ENCODE results near the gene IGSF22. TPM values are rescaled to one million over a fixed set of nuclear protein-coding genes. Genes with fewer than 3 reads are reported as not detected.

IGSF22 gene
- under 1 TPM in 1 of 2 donors, not detected in 1; 0.39 TPM for total RNA-seq

DNA sequence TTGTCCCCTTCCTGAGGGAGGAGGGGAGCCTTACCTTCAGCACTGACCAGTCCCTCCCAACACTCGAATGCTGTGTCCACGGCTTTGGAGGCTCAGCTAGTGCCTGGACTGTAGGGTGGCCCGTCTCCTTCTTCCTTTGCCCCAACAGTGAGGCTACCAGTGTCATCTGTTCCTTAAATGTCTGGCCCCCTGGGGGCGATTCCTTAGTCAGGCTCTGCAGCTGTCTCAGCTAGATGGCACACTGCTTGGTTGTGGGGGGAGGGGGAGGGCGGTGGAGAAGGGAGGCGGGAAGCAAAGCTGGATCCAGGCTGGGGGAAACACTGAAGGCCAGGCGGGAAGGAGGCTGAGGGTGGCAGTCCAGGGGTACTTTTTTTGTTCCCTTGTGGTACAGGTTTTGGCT, at the start of gene IGSF22:
Gene IGSF22, minus strand, starts transcription at position 149 of the 400 bp plus-strand sequence. CDS start 1,952 bp downstream, outside the sequence.
- DNase-seq (ENCODE audit: low spot score) = no peak
- Histone ChIP-seq H3K27ac (no peak within 1 kb of the TSS), H3K4me1 (peaks cover 0 to 14% of the 10 kb centered on the region in 2 donors), H3K4me3 (no peak within 1 kb of the TSS), H3K9me3 (no peaks in the 10 kb centered on the region), H3K27me3 (no peaks in the 10 kb centered on the region), H3K36me3 (no peaks in the 10 kb centered on the region)
- TF ChIP-seq, protein P1, sequence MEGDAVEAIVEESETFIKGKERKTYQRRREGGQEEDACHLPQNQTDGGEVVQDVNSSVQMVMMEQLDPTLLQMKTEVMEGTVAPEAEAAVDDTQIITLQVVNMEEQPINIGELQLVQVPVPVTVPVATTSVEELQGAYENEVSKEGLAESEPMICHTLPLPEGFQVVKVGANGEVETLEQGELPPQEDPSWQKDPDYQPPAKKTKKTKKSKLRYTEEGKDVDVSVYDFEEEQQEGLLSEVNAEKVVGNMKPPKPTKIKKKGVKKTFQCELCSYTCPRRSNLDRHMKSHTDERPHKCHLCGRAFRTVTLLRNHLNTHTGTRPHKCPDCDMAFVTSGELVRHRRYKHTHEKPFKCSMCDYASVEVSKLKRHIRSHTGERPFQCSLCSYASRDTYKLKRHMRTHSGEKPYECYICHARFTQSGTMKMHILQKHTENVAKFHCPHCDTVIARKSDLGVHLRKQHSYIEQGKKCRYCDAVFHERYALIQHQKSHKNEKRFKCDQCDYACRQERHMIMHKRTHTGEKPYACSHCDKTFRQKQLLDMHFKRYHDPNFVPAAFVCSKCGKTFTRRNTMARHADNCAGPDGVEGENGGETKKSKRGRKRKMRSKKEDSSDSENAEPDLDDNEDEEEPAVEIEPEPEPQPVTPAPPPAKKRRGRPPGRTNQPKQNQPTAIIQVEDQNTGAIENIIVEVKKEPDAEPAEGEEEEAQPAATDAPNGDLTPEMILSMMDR (IDR thresholded peaks at IDR 0.05) = no peak

DNA sequence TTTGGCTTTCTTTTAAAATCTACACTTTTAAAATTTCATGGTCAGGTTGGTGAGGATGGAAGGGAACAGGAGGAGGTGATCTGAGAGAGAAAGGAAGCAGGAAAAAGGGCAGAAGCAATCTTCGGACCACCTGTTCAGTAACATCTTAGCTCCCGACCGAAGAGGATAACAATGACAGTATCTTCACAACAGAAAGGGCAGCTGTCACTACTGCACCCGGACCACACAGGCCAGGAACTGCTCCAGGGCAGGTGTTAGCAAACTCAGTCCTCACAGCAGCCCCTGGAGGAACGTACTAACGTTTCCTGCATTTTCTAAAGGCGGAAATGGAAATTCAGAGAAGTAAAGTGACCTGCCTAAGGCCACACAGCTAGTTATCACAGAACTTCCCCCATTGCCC, 48.8 kb upstream of the IGSF22 start:
- Histone ChIP-seq H3K9me3 (no peaks in the 10 kb centered on the region), H3K4me1 (peaks cover 0 to 1% of the 10 kb centered on the region in 2 donors), H3K27ac (no peak overlapping the region), H3K27me3 (no peaks in the 10 kb centered on the region), H3K4me3 (no peak overlapping the region), H3K36me3 (no peaks in the 10 kb centered on the region)
- DNase-seq (ENCODE audit: low spot score) = no peak
- TF ChIP-seq, protein P1 (IDR thresholded peaks at IDR 0.05) = no peak

DNA sequence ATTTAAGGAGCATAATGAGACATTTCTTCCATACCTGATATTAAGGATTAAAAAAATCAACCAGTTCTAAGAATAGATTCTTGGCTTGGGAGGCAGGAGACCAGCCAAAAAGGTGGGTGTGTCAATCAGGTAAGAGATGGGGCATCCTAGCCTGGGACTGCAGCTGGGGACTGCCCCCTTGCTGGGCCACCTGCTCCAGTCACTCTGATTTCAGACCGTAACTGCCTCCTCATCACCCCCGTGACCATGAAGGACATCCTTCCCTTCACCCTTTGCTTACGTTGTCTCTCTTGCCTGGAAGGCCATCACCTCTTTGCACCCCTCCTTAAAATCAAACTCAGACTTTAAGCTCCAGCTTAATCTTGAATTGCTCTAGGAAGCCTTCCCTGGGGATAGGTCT, 47.7 kb upstream of the IGSF22 start:
- no peak for DNase-seq (ENCODE audit: low spot score)
- TF ChIP-seq, protein P1 (IDR thresholded peaks at IDR 0.05) = no peak
- Histone ChIP-seq H3K4me3 (no peak overlapping the region), H3K36me3 (no peaks in the 10 kb centered on the region), H3K4me1 (peaks cover 0 to 13% of the 10 kb centered on the region in 2 donors), H3K27ac (no peak overlapping the region), H3K9me3 (no peaks in the 10 kb centered on the region), H3K27me3 (no peaks in the 10 kb centered on the region)

DNA sequence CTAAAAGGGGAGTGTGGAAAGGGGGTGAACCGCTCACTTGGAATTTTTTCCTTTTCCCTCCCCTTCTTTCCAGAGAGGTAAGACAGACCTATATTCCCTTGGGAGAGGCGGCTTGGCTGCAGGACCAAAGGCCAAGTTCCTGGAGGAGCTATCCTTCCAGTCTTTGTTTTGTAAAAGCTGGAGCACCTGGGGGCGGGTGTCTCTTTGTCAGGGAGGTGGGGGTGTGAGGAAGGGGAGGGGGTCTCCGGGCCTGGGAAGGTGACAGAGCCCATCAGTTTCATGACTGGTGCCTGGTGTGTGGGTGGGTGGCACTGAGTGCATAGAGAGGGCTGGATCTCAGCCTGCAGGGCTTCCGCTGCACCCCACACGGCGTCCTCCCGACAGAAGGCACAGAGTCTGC, 47.1 kb upstream of the IGSF22 start:
- H3K27me3 ChIP-seq = no peaks in the 10 kb centered on the region
- H3K27ac ChIP-seq = no peak overlapping the region
- TF ChIP-seq, protein P1 (IDR thresholded peaks at IDR 0.05) = no peak
- DNase-seq (ENCODE audit: low spot score) = no peak
- H3K9me3 ChIP-seq = no peaks in the 10 kb centered on the region
- H3K4me3 ChIP-seq = no peak overlapping the region
- H3K4me1 ChIP-seq = peaks cover 0 to 14% of the 10 kb centered on the region in 2 donors
- no peaks in the 10 kb centered on the region for H3K36me3 ChIP-seq

DNA sequence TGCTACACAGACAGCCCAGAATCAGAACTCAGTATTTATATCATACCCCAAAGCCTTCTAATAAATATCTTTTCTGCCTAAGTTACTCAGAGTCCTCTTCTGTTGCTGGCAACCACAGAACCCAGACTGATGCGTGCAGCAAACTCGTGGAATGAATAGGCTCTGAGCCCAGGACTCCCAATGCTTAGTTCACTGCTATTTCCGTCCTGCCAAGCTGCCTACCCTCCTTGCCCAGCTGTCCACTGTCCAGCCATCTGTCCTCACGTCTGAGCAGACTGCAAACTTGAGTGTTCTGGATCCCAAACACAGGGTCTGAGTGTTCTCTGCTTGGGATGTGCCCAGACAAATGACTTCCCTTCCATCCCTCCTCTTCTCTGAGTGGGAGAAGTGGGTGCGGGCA, 46.2 kb upstream of the IGSF22 start:
- DNase-seq (ENCODE audit: low spot score) = no peak
- Histone ChIP-seq H3K9me3 (no peaks in the 10 kb centered on the region), H3K27ac (no peak overlapping the region), H3K4me1 (peaks cover 0 to 14% of the 10 kb centered on the region in 2 donors), H3K36me3 (no peaks in the 10 kb centered on the region), H3K27me3 (no peaks in the 10 kb centered on the region), H3K4me3 (no peak overlapping the region)
- TF ChIP-seq, protein P1 (IDR thresholded peaks at IDR 0.05) = no peak
